NCI-H460 (cell line): ENCODE results near the gene RIMBP2. TPM values are rescaled to one million over a fixed set of nuclear protein-coding genes. Genes with fewer than 3 reads are reported as not detected.

ENCODE experiments used
- DNase-seq: peaks from one replicate; pipeline ENCODE4 v3.0.0-alpha.2; 2016; ENCODE audit warnings: low read depth; ENCODE audit errors: extremely low read depth
- total RNA-seq: library from RNA; depleted of rRNA; stranded (reverse); fragments of >200 nt; shearing (Covaris generic); gene quantifications from 2 replicates; pipeline ENCODE4 v1.2.3, GENCODE V29; 2014

The RIMBP2 gene
- total RNA-seq, 1 experiment from 2014 or later: 0.02 TPM

DNA sequence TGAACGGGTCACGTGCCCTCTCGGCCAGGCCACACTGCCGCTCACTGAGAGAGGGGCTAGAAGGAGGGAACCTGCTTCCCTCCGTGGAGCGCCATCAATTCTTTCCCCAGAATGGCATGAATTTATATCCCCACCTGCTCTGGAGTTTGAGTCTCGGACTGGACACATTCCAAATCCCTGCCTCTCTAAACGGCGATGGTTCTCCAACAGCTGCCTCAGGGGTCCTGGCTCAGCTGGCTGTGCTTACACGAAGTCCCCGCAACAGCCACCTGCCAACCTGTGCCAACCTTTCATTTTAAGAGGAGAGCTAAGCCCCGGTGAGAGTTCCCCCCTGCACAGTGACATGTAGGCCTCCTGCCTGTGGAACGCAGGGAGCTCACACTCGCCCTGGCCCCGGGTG, 73.2 kb downstream of the RIMBP2 start:
- no peak for DNase-seq

DNA sequence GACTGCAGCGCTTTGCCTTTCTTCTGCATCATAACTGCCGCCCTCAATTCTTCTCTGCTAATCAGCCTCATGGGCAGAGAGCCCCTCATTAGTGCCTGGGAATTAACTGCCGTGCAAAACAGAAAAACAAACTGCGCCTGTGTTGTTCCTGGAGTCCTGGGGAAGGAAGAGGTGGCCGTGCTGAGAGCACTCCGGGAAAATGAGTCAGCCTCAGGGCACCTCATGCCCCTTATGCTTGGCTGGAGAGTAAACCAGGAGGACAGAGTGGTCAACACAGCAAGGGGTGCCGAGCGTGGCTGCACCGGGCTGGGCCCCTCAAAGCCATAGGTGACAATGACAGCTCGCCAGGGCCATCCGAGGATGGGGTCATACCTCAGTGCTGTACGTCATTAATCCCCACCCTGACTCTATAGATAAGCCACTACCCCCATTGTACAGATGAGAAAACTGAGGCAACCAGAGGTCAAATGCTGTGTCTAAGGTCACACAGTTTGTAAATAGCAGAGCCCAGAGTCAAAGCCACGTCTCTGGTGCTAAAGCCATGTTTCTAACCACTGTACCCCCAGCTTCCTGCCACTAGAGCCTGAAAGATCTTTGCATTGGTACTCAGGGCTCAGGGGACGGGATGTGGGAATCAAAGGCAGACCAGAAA, 74.4 kb downstream of the RIMBP2 start:
- no peak for DNase-seq

DNA sequence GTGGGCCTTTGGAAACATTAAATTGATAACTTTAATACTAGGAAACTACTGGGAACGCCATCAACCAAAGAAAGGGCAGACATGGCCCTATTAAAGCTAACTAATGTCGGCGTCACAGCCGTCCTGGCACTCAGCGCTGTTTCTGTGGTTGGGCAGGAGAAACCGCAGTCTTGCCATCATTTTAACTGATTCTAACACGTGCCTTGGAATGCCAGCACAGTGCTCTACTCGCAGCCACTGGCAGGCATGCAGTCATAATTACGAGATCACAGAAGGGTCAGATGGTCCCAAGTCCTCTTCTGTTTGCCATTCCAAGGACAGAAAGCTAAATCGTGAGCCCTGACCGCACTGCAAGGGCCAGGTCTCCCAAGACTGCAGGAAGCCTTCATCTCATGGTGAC, 75.2 kb downstream of the RIMBP2 start:
- DNase-seq: no peak

DNA sequence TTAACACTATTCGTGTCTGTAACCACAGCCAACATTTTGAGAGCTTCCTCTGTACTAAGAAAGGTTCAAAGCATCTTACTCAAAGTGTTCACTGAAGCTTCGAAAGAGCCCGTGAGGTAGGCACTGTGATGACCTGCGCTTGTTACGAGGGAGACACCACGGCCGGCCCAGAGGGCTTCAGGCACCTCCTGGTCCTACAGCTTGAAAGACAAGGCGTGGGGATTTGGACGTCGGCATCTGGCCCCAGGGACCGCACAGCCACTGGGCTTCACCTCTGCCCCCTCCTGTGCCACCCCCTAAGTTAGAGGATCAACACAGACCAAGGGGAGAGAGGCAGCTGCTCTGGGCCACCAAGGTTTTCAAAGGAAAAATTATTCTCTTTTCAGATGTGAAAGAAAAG, 75.6 kb downstream of the RIMBP2 start:
- no peak for DNase-seq

DNA sequence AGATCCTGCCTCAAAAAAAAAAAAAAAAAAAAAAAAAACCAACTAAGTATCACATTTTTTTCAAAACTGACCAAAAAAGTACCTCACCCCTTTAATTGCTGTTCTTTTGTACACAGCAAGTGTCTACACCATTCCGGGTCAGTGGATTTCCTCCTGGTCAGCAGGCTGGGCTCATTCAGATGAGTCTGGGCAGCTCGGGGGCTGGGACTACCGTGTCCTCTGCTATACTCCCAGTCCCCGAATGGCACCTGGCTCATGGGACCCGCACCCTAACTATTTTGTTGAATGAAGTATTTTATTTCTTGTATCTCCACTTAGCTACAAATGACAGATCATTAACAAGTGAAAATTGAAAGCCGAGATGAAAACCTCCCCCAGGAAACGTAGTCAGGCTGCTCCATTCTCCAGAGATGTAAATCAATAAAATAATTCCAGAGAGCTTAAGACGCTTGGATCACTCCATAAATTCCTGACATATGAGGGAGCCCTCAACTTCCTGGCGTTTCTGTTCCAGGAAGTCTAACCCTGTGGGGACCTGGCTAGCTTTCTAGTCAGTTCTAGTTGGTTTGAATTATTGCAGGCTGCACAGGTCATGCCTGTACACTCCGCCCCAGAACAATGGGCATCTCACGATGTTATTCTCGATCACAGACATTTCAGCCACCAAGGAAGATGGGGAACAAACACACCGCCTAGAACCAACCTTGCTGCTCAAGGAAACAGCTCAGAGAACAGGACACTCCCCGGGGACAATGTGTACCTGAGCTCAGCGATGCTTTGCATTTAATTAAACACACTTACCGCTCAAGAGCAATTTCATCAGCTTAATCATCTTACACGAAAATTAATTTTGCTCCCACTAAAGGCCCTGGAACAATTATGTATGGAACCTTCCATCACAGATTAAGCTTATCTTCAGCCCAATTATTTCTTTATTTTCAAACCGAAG, 76.3 kb downstream of the RIMBP2 start:
- no peak for DNase-seq

DNA sequence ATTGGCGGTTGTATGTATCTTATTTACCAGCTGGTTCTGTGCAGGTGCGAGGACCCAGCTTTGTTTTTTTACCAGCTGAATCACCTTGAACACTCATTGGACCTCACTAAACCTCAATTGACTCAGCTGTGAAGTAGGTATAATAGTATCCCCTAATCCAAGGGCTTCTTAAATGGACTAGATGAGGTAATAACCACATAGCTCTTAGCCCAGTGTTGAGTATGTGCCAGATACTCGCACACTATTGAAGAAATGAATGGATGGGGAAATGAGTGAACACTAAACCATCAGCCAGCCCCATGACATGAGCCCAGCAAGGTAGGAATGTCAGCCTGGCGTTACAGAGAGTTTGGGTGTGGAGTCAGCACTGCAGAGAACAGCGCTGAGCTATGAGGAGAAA, 79.7 kb downstream of the RIMBP2 start:
- no peak for DNase-seq

DNA sequence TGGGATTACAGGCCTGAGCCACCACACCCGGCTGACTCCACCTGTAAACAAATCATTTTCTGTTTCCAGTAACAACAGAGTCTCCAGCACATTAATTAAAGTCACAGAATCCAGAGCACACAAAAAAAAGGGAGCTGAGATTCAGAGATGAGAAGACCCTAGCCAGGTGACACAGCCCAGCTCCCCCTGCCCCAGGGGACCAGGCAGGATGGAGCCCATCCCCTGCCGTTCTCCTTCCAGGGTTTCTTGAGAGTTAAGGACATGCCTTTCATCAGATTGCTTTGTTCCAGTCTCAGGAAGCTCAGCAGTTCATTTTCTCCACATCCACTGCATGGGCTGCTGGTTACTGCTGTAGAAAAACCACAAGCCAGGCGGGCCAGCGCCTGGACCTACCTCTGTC, 81.2 kb downstream of the RIMBP2 start:
- DNase-seq: no peak

DNA sequence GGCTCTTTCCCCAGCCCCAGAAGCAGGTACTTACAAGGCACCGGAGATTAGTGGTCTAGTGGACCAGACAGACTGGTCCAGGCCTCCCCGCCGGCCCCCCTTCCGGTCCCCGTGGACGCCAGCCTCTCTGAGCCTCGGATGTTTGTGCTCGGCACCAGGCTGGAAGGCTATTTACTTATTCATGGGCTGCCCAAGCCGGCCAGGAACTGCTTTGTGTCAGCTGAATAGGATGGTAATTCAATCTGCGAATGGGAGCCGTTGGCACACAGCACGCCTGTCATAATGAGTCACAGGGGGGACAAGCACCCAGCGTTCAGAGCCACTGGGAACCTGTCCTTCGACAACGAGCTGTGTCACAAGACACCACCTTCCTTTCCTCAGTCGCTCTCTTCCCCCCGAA, 82.3 kb downstream of the RIMBP2 start:
- DNase-seq: no peak

DNA sequence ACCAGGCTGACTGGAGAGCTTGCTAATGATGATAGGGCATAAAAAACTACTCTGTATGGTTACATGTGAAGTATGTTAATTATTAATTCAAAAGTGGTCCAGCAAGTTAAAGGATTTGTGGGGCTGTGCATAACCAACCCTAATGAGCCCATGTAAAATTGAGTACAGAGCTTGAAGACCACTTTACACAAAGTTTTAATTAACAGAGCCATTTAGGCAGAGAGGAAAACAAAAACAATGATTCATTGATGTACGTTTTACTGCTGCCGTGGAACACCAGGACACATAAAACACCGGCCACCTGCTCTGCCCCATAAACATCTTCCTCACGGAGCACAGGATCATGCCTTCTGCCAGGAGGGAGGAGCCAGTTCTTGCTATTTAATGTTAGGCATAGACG, 83.5 kb downstream of the RIMBP2 start:
- DNase-seq: no peak

DNA sequence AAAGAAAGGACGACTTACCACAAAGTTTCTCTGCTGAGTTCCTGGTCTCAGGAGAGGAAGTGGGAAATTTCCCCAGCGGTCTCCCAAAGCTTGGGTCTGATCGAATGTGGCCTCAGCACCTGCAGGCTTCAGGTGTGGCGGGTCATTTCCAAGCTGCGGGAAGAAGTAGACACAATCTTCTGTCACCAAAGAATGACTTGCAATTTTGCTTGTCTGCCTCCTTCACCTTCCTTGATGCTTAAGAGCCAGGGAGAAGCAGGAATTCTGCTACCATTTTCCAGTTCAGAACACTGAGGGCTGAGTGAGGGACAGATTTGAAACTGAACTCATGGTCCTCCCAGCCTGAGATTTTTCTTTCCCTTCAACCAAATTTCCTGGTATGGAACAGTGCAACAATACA, 87.8 kb downstream of the RIMBP2 start:
- no peak for DNase-seq

DNA sequence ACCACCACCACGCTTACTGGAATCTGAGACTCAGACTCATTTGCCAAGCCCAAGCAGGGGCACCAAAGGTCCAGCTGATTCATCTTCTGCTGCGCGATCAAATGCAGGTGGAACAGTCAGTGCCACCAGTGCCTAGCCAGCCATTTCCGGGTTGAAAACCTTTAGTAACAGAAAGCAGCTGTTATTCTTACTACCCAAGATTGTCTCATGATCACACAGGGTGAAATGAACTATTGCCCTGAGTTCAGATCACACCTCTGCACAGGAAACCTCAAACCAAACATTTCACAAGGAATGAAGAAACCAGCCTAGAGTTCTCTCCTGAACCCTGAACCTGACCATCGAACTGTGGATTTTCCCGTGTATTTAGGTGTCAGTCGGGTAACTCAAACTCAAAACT, 88.9 kb downstream of the RIMBP2 start:
- DNase-seq: no peak

DNA sequence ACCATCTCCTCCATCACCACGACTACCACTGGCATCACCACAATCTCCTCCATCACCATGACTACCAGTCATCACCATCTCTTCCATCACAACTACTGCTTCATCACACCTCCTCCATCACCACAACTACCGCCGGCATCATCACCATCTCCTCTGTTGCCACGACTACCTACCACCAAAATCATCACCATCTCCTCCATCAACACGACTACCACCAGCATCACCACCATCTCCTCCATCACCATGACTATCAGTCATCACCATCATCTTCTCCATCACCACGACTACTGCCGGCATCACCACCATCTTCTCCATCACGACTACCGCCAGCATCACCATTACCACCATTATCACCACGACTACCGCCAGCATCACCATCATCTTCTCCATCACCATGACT, 89.5 kb downstream of the RIMBP2 start:
- no peak for DNase-seq

DNA sequence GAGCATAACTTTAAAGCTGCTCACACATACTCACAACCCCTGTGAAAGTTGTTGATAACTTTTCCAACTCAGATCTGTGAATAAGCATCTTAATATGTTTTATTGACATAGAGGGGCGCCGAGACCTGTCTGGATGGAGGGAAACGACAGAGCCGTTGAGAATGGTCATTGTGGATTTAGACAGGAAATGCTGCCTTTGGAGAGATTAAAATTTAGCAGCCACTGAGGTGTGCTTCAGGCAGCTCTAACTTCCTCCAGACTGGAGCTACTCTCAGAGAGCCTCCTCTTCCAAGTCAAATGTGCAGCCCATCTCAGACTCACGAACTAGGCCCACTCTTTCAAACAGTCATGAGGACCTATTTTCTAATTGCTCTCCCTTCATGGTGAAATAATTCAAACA, 90.9 kb downstream of the RIMBP2 start:
- DNase-seq: no peak

DNA sequence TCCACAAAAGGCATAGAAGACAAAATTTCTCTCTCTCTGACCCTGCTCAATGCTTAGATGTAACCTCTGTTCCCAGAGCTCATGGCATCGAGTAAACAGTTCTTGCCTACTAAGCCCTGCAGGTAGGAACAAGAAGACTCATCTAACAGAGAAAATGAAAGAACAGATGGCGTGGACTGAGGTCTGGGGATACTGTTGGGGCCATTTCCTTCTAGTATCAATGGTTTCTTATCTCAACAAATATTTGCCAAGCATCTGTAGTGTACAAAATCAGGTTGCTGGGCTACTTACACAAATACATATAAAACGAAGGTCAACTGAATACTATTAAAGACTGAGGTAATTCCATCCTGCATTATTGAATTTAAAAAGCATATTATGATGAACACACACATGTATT, 93.3 kb downstream of the RIMBP2 start:
- DNase-seq: no peak

DNA sequence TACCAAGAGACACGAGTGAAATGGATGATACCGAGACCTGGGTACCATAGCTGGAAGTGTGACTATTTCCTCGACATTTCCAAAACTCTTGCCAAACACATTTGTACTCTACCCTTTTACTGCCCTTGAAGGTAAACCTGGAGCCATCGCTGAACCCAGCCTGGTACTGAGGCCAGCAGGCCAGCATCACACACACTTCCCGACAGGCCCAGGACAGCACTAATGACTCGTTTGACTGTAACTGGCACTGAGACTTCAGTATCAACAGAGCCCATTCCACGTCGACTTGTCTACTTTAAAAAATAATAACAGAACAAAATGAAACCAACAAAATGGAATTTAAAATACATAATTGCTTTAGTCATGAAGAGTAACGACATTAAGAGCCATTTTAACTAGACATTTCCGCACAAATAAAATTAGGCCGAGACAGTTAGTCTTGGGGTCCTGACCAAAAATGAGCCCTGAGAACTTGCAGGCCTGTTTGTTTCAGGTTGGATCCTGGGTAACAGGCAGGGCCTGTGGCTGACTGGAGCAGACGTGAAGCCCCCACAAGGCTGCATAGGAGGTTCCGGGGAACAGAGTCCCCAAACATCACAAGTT, 94.3 kb downstream of the RIMBP2 start:
- DNase-seq: no peak

DNA sequence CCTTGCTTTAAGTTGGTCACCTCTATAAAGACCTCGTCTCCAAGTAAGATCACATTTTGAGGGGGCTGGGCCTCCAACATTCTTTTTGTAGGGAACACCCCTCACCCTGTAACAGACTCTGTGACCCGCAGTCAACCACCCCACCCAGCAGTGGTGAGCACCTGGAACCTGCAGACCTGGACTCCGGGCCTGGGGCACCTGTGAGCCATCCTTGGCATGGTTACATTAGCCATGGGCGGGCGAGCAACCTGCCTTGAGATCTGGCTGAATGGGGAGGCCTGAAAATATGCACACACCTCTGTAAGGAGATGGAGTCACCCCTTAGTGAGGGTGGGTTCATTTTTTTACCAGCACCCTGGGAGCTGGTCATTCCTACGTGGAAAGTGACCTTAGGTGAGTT, 95.3 kb downstream of the RIMBP2 start:
- DNase-seq: no peak

DNA sequence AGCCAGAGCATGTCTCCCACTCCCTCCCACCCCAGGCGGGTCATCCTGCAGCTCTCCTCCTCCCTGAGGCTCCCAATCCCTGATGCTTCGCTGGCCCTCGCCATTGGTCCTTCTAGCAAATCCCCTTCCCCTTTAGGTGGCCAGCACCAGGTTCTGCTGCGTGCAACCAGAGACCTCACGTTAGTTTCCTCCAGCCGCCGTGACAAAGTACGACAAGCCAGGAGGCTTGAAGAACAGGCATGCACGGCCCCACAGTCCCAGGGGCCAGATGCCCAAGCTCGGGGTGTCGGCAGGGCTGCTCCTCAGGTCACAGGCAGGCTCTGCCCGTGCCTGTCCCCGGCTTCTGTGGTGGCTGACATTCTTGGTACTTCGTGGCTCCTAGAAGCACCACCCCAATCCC, 95.8 kb downstream of the RIMBP2 start:
- no peak for DNase-seq

DNA sequence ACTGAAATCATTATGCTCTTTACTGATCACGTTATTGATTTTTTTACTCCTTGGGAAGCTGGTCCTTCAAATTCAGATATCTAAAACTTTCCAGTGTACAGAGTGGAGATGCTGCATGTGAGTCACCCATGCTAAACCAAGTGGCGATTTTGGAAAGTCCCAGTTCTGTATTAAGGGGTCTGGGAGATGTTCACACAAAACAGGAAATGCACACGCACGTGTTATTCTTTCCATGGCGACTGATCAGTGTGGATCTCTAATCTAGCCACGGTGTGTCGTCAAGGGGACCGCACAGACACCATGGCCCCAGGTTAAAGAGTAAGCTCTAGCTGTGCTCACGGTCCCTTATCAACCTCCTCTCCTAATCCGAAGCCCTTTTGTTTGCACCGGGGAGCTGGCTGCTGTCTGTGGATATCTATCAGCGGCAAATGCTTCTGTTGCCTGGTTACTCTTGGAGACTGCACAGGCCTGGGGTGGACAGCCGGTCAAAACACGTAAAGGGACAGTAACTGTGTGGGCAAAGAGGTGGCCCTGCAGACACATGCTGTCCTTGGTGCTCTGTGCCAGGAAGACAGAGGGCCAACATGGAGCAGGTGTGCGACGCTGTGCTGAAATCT, 96.6 kb downstream of the RIMBP2 start:
- DNase-seq: no peak

DNA sequence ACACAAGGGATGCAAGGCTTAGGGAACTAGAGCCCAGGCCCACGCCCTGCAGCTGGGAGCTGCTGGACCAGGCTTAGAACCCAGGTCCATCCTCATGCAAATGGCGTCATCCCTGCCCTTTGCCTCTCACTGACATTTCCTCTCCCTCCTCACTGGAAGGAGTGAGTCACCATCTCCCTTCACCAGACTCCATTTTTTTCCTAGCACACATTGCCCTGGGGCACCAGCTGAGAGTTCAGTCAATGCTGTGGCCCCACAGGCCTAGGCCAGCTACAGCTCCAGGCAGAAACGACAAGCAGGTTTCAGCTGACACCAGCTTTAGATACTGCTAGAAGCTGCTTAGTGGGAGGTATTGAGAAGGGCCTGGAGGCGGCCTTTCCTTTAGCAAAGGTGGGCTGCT, 98.9 kb downstream of the RIMBP2 start:
- no peak for DNase-seq

DNA sequence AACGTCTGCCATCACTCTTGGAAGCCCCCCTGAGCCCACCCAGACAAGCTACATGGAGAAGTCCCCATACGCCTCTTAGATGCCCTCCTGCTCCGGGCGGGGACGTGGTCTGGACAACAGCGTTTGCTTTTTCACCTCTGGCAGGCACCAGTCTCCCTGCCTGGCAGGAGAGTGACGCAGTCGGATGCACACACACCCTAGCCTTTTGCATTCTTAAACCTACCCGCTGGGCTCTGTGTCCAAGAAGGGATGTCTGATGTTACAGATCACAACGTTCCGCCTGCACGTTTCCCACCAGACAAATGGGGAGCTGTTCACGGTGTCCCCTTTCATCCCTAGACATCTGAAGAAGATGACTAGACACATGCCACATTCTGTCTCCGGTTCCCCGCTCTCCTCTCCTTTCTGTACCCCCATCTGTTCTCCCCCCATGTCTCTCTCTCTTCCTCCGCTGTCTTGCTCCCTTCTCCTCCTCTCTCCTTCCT, 100.2 kb downstream of the RIMBP2 start:
- DNase-seq: no peak

DNA sequence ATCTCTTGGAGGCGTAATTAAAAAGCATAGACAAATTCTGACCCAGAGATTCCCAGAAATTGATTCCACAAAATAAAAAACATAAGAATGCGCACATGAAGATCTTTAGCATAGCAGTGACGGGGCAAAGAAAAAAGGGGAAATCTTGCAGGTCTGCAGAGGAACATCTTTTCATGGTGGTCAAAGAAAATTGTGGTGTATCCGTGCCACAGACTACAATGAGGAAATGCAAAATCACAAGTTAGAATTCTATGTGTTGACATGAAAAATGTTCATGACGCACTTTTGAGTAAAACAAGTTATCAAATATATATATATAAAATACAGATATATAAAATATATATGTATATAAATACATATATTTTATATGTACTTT, 101.6 kb downstream of the RIMBP2 start:
- DNase-seq: no peak
